Measurements from ENCODE around the gene HOXC9. TPM values are rescaled to one million over a fixed set of nuclear protein-coding genes. Genes with fewer than 3 reads are reported as not detected.

The HOXC9 gene
- total and polyA plus RNA-seq, 12 donors = not detected

GRCh38 chr12:53988541-53989226 is 11.3 kb upstream of the HOXC9 start:
- 4 to 7% methylated on average over 5 of the region's 5 CpGs for WGBS, 2 donors
- H3K36me3 ChIP-seq = no peaks in the 10 kb centered on the region

DNA sequence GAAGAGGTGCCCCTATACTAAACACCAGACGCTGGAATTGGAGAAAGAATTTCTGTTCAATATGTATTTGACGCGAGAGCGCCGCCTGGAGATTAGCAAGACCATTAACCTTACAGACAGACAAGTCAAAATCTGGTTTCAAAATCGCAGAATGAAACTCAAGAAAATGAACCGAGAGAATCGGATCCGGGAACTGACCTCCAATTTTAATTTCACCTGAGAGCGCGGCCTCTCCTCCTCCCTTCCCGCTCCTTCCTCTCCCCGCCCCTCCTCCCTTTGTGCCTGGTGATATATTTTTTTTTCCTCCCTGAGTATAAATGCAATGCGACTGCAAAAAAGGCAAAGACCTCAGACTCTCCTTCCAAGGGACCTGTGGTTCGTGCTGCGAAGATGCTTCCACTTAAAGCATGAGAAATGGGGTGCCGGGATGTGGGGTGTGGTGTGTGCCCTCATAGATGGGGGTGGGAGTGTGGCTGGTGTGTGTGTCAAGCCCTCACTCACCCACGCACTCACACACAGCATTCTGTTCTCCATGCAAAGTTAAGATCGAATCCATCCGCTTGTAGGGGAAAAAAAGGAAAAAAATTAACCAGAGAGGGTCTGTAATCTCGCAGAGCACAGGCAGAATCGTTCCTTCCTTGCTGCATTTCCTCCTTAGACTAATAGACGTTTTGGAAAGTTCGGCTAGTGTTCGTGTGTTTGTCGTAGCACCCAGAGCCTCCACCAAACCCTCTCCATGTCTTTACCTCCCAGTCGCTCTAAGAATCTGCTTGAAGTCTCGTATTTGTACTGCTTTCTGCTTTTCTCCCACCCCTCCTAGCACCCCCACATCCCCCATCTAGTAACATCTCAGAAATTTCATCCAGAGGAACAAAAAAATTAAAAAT is 10.5 kb upstream of the HOXC9 start:
- no peak for ATAC-seq
- Histone ChIP-seq H3K27ac (no peak overlapping the region), H3K4me3 (no peak overlapping the region), H3K36me3 (no peaks in the 10 kb centered on the region), H3K9me3 (no peaks in the 10 kb centered on the region), H3K4me1 (peaks cover 4 to 32% (median 24%) of the 10 kb centered on the region in 9 donors), H3K27me3 (peaks cover 71 to 100% (median 100%) of the 10 kb centered on the region in 7 donors)
- 4 to 5% methylated on average over 28 of the region's 28 CpGs for WGBS, 2 donors
- intact Hi-C loops (cut with DNase I) = no loop called here
- TF ChIP-seq, protein P1, sequence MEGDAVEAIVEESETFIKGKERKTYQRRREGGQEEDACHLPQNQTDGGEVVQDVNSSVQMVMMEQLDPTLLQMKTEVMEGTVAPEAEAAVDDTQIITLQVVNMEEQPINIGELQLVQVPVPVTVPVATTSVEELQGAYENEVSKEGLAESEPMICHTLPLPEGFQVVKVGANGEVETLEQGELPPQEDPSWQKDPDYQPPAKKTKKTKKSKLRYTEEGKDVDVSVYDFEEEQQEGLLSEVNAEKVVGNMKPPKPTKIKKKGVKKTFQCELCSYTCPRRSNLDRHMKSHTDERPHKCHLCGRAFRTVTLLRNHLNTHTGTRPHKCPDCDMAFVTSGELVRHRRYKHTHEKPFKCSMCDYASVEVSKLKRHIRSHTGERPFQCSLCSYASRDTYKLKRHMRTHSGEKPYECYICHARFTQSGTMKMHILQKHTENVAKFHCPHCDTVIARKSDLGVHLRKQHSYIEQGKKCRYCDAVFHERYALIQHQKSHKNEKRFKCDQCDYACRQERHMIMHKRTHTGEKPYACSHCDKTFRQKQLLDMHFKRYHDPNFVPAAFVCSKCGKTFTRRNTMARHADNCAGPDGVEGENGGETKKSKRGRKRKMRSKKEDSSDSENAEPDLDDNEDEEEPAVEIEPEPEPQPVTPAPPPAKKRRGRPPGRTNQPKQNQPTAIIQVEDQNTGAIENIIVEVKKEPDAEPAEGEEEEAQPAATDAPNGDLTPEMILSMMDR (IDR thresholded peaks at IDR 0.05) = peak in 5 of 9 donors; percentile 15 to 38 (median 28)
- DNase-seq = no peak

More at GRCh38 chr12:53988541-53989226, 11.3 kb upstream of the HOXC9 start:
- Histone ChIP-seq H3K4me1 (peaks cover 4 to 32% (median 17%) of the 10 kb centered on the region in 9 donors), H3K4me3 (no peak overlapping the region), H3K27me3 (peaks cover 63 to 100% (median 100%) of the 10 kb centered on the region in 7 donors), H3K9me3 (no peaks in the 10 kb centered on the region), H3K27ac (no peak overlapping the region)
- TF ChIP-seq, protein P1 (IDR thresholded peaks at IDR 0.05) = no peak
- ATAC-seq (no peak), DNase-seq (no peak)
- intact Hi-C loops (cut with DNase I) = no loop called here

DNA sequence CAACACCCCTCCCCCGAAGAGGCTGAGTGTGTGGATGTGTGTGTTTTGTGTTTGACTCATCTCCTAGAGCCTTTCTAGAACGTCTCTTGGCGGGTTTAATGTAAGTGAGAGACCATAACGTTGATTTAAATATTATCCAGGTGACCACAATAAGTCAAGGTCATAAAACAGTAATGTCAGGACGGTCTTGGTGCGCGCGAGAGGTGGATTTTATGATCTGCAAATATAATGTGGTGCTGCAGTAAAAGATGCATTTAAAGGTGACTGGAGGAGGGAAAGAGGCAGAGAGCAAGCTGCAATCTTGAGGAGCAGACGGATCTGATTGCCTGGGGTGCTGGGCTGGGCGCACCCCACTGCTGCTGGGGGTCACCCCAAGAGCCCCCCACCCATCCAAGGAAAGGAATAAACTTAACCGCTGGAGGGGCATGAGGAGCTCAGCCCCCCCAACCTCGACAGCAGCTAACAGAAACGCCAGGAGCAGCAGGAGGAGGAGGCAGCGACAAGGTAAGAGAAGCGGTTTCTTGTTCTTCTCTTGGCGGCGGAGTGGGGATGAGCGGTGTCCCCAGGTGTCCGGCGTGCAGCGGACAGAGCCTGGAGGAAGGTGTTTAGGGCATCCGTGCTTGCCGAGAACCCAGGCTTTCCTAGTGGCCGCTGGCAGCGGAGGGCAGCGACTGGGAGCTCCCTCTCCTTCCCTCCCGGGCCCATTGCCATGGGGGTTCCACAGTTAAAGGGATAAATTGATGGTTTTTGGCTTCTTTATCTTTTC is 9.5 kb upstream of the HOXC9 start:
- H3K9me3 ChIP-seq = no peaks in the 10 kb centered on the region
- peaks cover 72 to 100% (median 100%) of the 10 kb centered on the region in 7 donors for H3K27me3 ChIP-seq
- DNase-seq = no peak
- H3K4me3 ChIP-seq = no peak overlapping the region
- peaks cover 4 to 34% (median 28%) of the 10 kb centered on the region in 9 donors for H3K4me1 ChIP-seq
- intact Hi-C loops (cut with DNase I) = no loop called here
- WGBS, 2 donors = 3 to 4% methylated on average over 27 of the region's 27 CpGs
- no peak overlapping the region for H3K27ac ChIP-seq
- TF ChIP-seq, protein P1 (IDR thresholded peaks at IDR 0.05) = no peak
- H3K36me3 ChIP-seq = no peaks in the 10 kb centered on the region
- ATAC-seq = no peak

GRCh38 chr12:53991077-53991460 is 8.9 kb upstream of the HOXC9 start:
- Histone ChIP-seq H3K27ac (no peak overlapping the region), H3K4me3 (no peak overlapping the region), H3K27me3 (peaks cover 70 to 100% (median 100%) of the 10 kb centered on the region in 7 donors), H3K9me3 (no peaks in the 10 kb centered on the region), H3K36me3 (no peaks in the 10 kb centered on the region), H3K4me1 (peaks cover 0 to 34% (median 28%) of the 10 kb centered on the region in 9 donors)
- intact Hi-C loops (cut with DNase I) = no loop called here
- WGBS, 2 donors = 0 to 1% methylated on average over 8 of the region's 8 CpGs
- DNase-seq (no peak), ATAC-seq (no peak)
- TF ChIP-seq, protein P1 (IDR thresholded peaks at IDR 0.05) = no peak

Measured in heart right ventricle (tissue), 16 donors.